H1 (cell line): ENCODE data around the gene CDKL5. TPM values are rescaled to one million over a fixed set of nuclear protein-coding genes. Genes with fewer than 3 reads are reported as not detected.

Experiments
- CTCF ChIA-PET: fragments of 300-600 bp; sonication (Branson Sonifier 250); formaldehyde crosslinking; loops from one replicate; lab custom pipeline; 2021; ENCODE audit not compliant: partially characterized antibody; lab: Charles Lee
- POLR2A ChIA-PET: fragments of 300-600 bp; sonication (Branson Sonifier 250); formaldehyde crosslinking; loops from one replicate; lab custom pipeline; 2021; ENCODE audit warnings: inconsistent platforms; ENCODE audit not compliant: partially characterized antibody; lab: Charles Lee
- DNase-seq, 2 experiments: peaks; one replicate each; pipeline versions ENCODE4 v3.0.0 to v3.0.0-alpha.2; 2010 to 2022; ENCODE audit warnings: low spot score in 2 of 2, low read depth in 1 of 2, mixed read lengths in 1 of 2
- FAIRE-seq: peaks from 2 replicates; lab custom pipeline; 2011; peaks lifted over from hg19 to GRCh38; lab: Jason Lieb, UNC
- H2AFZ ChIP-seq: 2 replicates; pipeline ENCODE4 v1.8.1; 2012; ENCODE audit warnings: low read length, inconsistent platforms
- H2AK5ac ChIP-seq: 2 replicates; pipeline ENCODE4 v1.6.1; 2013; ENCODE audit warnings: low read depth, low read length
- H2BK120ac ChIP-seq: replicated peaks from 2 replicates; pipeline ENCODE3; 2013; ENCODE audit warnings: low read depth, low read length, inconsistent platforms
- H2BK12ac ChIP-seq: 2 replicates; pipeline ENCODE4 v1.6.1; 2013; ENCODE audit warnings: low read depth, low read length
- H2BK15ac ChIP-seq: 2 replicates; pipeline ENCODE4 v1.6.1; 2013; ENCODE audit warnings: low read length
- H2BK20ac ChIP-seq: 2 replicates; pipeline ENCODE4 v1.6.1; 2013; ENCODE audit warnings: low read length
- H2BK5ac ChIP-seq: 2 replicates; pipeline ENCODE4 v1.6.1; 2013; ENCODE audit warnings: low read depth, low read length
- H3K14ac ChIP-seq: 2 replicates; pipeline ENCODE4 v1.6.1; 2013; ENCODE audit warnings: inconsistent platforms; ENCODE audit not compliant: insufficient read length
- H3K18ac ChIP-seq: 2 replicates; pipeline ENCODE4 v1.6.1; 2013; ENCODE audit warnings: low read length; ENCODE audit errors: extremely low read depth
- H3K23ac ChIP-seq: 2 replicates; pipeline ENCODE4 v1.6.1; 2013; ENCODE audit warnings: inconsistent platforms; ENCODE audit not compliant: insufficient read length
- H3K23me2 ChIP-seq: 2 replicates; pipeline ENCODE4 v1.6.1; 2013; ENCODE audit warnings: low read depth, low read length
- H3K27ac ChIP-seq: 2 replicates; pipeline ENCODE4 v1.6.1; 2011; ENCODE audit warnings: low read depth, low read length, inconsistent platforms
- H3K27me3 ChIP-seq, 4 experiments: replicated peaks in 1 of 4; 1 replicate in 1 of 4; 2 replicates in 3 of 4; pipeline versions ENCODE4 v1.6.1 to v1.8.1; 2011 to 2013; ENCODE audit warnings: low read length in 3 of 4, mild to moderate bottlenecking in 3 of 4, inconsistent platforms in 2 of 4, mixed read lengths in 2 of 4, moderate library complexity in 1 of 4; ENCODE audit not compliant: control insufficient read depth in 3 of 4, insufficient read depth in 3 of 4; ENCODE audit errors: extremely low read depth in 1 of 4
- H3K36me3 ChIP-seq, 4 experiments: 2 replicates each; pipeline versions ENCODE4 v1.6.1 to v1.8.1; 2011 to 2013; ENCODE audit warnings: mild to moderate bottlenecking in 4 of 4, low read length in 3 of 4, moderate library complexity in 2 of 4, control low read depth in 1 of 4, inconsistent platforms in 1 of 4; ENCODE audit not compliant: insufficient read depth in 4 of 4, control insufficient read depth in 2 of 4
- H3K4ac ChIP-seq: replicated peaks from 2 replicates; pipeline ENCODE3; 2013; ENCODE audit warnings: low read length, low read depth, mixed read lengths, inconsistent platforms; ENCODE audit not compliant: insufficient read length
- H3K4me1 ChIP-seq, 4 experiments: replicated peaks in 1 of 4; 1 replicate in 1 of 4; 2 replicates in 3 of 4; pipeline versions ENCODE4 v1.6.1 to v1.8.1; 2011 to 2013; ENCODE audit warnings: low read length in 3 of 4, inconsistent platforms in 2 of 4, mixed read lengths in 1 of 4; ENCODE audit not compliant: insufficient read depth in 4 of 4, control insufficient read depth in 3 of 4
- H3K4me2 ChIP-seq, 2 experiments: 2 replicates each; pipeline versions ENCODE4 v1.6.1 to v1.8.1; 2011 to 2013; ENCODE audit warnings: low read depth in 2 of 2, low read length in 2 of 2, control low read depth in 1 of 2, inconsistent platforms in 1 of 2, mild to moderate bottlenecking in 1 of 2; ENCODE audit not compliant: insufficient read depth in 1 of 2
- H3K4me3 ChIP-seq, 4 experiments: fragments of 200-600, 300-600 bp in 1 of 4; sonication (generic), shearing (Covaris generic), sonication (Bioruptor Twin) in 1 of 4; 2 replicates each; pipeline versions ENCODE4 v1.5.1 to v1.8.1; 2011 to 2016; ENCODE audit warnings: low read length in 4 of 4, low read depth in 3 of 4, control low read depth in 2 of 4, inconsistent platforms in 2 of 4, mild to moderate bottlenecking in 2 of 4, mixed read lengths in 1 of 4, moderate library complexity in 1 of 4; ENCODE audit not compliant: insufficient read depth in 2 of 4; ENCODE audit errors: extremely low read depth in 1 of 4
- H3K56ac ChIP-seq: replicated peaks from 2 replicates; pipeline ENCODE3; 2013; ENCODE audit warnings: low read depth, mild to moderate bottlenecking, mixed read lengths, low read length, inconsistent platforms; ENCODE audit not compliant: insufficient read length
- H3K79me1 ChIP-seq: 2 replicates; pipeline ENCODE4 v1.6.1; 2013; ENCODE audit warnings: low read depth, low read length, control low read depth
- H3K79me2 ChIP-seq, 2 experiments: 2 replicates each; pipeline versions ENCODE4 v1.6.1 to v1.8.1; 2012 to 2013; ENCODE audit warnings: low read length in 2 of 2, mild to moderate bottlenecking in 2 of 2, inconsistent platforms in 1 of 2; ENCODE audit not compliant: insufficient read depth in 2 of 2, control insufficient read depth in 1 of 2
- H3K9ac ChIP-seq, 4 experiments: replicated peaks in 1 of 4; 1 replicate in 1 of 4; 2 replicates in 3 of 4; pipeline versions ENCODE4 v1.6.1 to v1.8.1; 2011 to 2013; ENCODE audit warnings: low read depth in 3 of 4, low read length in 3 of 4, control low read depth in 2 of 4, mild to moderate bottlenecking in 2 of 4, moderate library complexity in 2 of 4, inconsistent platforms in 1 of 4; ENCODE audit errors: extremely low read depth in 1 of 4
- H3K9me3 ChIP-seq, 2 experiments: 2 replicates each; pipeline versions ENCODE4 v1.6.1 to v1.8.1; 2012 to 2013; ENCODE audit warnings: mild to moderate bottlenecking in 2 of 2, moderate library complexity in 2 of 2, control low read depth in 1 of 2, inconsistent platforms in 1 of 2, low read depth in 1 of 2, low read length in 1 of 2, mixed read lengths in 1 of 2; ENCODE audit not compliant: insufficient read depth in 2 of 2
- H4K20me1 ChIP-seq, 2 experiments: replicated peaks in 1 of 2; 2 replicates each; pipeline versions ENCODE3 to v1.8.1; 2011 to 2013; ENCODE audit warnings: inconsistent platforms in 2 of 2, low read length in 2 of 2, mild to moderate bottlenecking in 1 of 2; ENCODE audit not compliant: insufficient read depth in 2 of 2, control insufficient read depth in 1 of 2
- H4K5ac ChIP-seq: 2 replicates; pipeline ENCODE4 v1.6.1; 2013; ENCODE audit warnings: low read length, low read depth, mixed read lengths, inconsistent platforms; ENCODE audit not compliant: insufficient read length
- H4K8ac ChIP-seq: 2 replicates; pipeline ENCODE4 v1.8.0; 2013; ENCODE audit warnings: mild to moderate bottlenecking, moderate library complexity, low read length, inconsistent platforms; ENCODE audit not compliant: insufficient read depth; ENCODE audit errors: extremely low read depth
- H4K91ac ChIP-seq: replicated peaks from 2 replicates; pipeline ENCODE3; 2013; ENCODE audit warnings: low read length, mixed read lengths, inconsistent platforms; ENCODE audit not compliant: insufficient read length
- GTF2F1 ChIP-seq: IDR thresholded peaks from 2 replicates; pipeline ENCODE4 v1.6.1; 2012; ENCODE audit warnings: low read depth, low read length, improper control_type of control experiment, borderline replicate concordance
- MAFK ChIP-seq: IDR thresholded peaks from 2 replicates; pipeline ENCODE4 v1.6.1; 2012; ENCODE audit warnings: low read depth, mild to moderate bottlenecking, improper control_type of control experiment, low read length
- RAD21 ChIP-seq, 2 experiments: IDR thresholded peaks in 1 of 2; conservative IDR thresholded peaks in 1 of 2; 2 replicates each; pipeline ENCODE4 v1.6.1; 2011; ENCODE audit warnings: low read depth in 2 of 2, low read length in 2 of 2, improper control_type of control experiment in 1 of 2, inconsistent platforms in 1 of 2, mild to moderate bottlenecking in 1 of 2, moderate library complexity in 1 of 2
- RBBP5 ChIP-seq: IDR thresholded peaks from 2 replicates; pipeline ENCODE4 v1.7.1; 2012; ENCODE audit warnings: low read depth, mild to moderate bottlenecking, inconsistent platforms, low read length, moderate library complexity, borderline replicate concordance
- WGBS, 2 experiments: shearing (Covaris generic) in 1 of 2; methylation state at CpG; one replicate each; pipeline versions ENCODE4 v1.1.6 to v1.1.7; 2013 to 2015; ENCODE audit warnings: low lambda C conversion rate in 2 of 2, mixed read lengths in 2 of 2, inconsistent platforms in 1 of 2, low coverage in 1 of 2, missing lambda C conversion rate in 1 of 2; ENCODE audit not compliant: insufficient replicate concordance in 2 of 2, insufficient coverage in 1 of 2, insufficient read length in 1 of 2; ENCODE audit errors: extremely low coverage in 1 of 2, missing lambda C conversion rate in 1 of 2; 5-methylcytosine and 5-hydroxymethylcytosine counted together
- polyA plus RNA-seq, 7 experiments: library from polyadenylated mRNA; depleted of rRNA in 3 of 7; stranded (reverse) in 5 of 7; unstranded in 2 of 7; fragments of >200 nt in 5 of 7; fragments of 200-250 nt in 2 of 7; gene quantifications; 1 replicate in 5 of 7; 2 replicates in 1 of 7; 4 replicates in 1 of 7; pipeline versions ENCODE4 v1.2.1 to v1.2.3, GENCODE V29; 2011 to 2013; ENCODE audit warnings: missing spikeins in 2 of 7, mixed read lengths in 2 of 7
- total RNA-seq: library from RNA; stranded (reverse); fragmentation: NEBNext Ultra II Directional; extraction: Animal tissue kit (Norgen Biotek cat#: 25700); gene quantifications from 2 replicates; pipeline ENCODE4 v1.2.1, GENCODE V29; 2021
- TF ChIP-seq, protein P1 (sequence below): IDR thresholded peaks from 2 replicates; pipeline ENCODE4 v1.6.1; 2012; ENCODE audit warnings: inconsistent platforms

Gene CDKL5
- total and polyA plus RNA-seq, 2 of the 8 experiments (the other 6 are each of a cell fraction or from before 2014, with no cell fraction given), result 5.5 to 15.6 TPM

- Histone ChIP-seq H3K36me3 (no peaks in the 10 kb centered on the region), H2AFZ (no peak overlapping the region), H3K4me1 (peaks cover 0 to 6% (median 3%) of the 10 kb centered on the region in 4 experiments; a peak in 6 of 7 replicates), H2BK120ac (no peak overlapping the region), H3K4me3 (no peak overlapping the region), H3K23ac (no peak overlapping the region), H2BK15ac (no peak overlapping the region), H4K20me1 (no peaks in the 10 kb centered on the region), H2BK5ac (no peak overlapping the region), H3K79me2 (no peaks in the 10 kb centered on the region), H3K27ac (no peak overlapping the region), H4K91ac (no peak overlapping the region), H3K23me2 (no peaks in the 10 kb centered on the region), H2BK20ac (no peak overlapping the region), H3K79me1 (no peaks in the 10 kb centered on the region), H3K18ac (no peak overlapping the region), H3K4me2 (no peak overlapping the region), H3K9me3 (no peaks in the 10 kb centered on the region), H3K56ac (no peak overlapping the region), H4K5ac (no peak overlapping the region), H3K4ac (no peak overlapping the region), H3K27me3 (no peaks in the 10 kb centered on the region), H3K9ac (no peak overlapping the region), H2AK5ac (no peak overlapping the region), H2BK12ac (no peak overlapping the region), H4K8ac (no peak overlapping the region), H3K14ac (no peak overlapping the region)
- TF ChIP-seq GTF2F1, result no peak
- TF ChIP-seq, protein P1, sequence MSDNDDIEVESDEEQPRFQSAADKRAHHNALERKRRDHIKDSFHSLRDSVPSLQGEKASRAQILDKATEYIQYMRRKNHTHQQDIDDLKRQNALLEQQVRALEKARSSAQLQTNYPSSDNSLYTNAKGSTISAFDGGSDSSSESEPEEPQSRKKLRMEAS, result no peak
- TF ChIP-seq RBBP5, result no peak
- TF ChIP-seq MAFK, result no peak
- TF ChIP-seq RAD21 (IDR thresholded peaks at IDR 0.05 in 1 of 2, conservative IDR thresholded peaks at IDR 0.05 in 1 of 2; ENCODE audit: low read depth in 2 of 2, low read length in 2 of 2), result no peak
- CTCF ChIA-PET, result interaction anchor here (0.6 to 1.1 kb wide), 3 partner anchors 9 to 264 kb away, joined by 3 to 5 read pairs (median 3); no protein-coding TSS in a partner anchor
- 89% methylated on average over 3 of the region's 4 CpGs; no CpG with 5 or more reads in 1 of the 2 experiments for WGBS, 2 experiments
- POLR2A ChIA-PET, result no interaction called here
- no peak for DNase-seq
- no peak for FAIRE-seq
Measured at GRCh38 chrX:18647621-18648020, 222.2 kb downstream of the CDKL5 start.
